Left hindlimb (tissue), 1 donor: ENCODE data around the gene NT5DC4.

ENCODE experiments used
- DNase-seq: peaks from one replicate; pipeline ENCODE4 v3.0.0-alpha.2; 2018

NT5DC4 gene

DNA sequence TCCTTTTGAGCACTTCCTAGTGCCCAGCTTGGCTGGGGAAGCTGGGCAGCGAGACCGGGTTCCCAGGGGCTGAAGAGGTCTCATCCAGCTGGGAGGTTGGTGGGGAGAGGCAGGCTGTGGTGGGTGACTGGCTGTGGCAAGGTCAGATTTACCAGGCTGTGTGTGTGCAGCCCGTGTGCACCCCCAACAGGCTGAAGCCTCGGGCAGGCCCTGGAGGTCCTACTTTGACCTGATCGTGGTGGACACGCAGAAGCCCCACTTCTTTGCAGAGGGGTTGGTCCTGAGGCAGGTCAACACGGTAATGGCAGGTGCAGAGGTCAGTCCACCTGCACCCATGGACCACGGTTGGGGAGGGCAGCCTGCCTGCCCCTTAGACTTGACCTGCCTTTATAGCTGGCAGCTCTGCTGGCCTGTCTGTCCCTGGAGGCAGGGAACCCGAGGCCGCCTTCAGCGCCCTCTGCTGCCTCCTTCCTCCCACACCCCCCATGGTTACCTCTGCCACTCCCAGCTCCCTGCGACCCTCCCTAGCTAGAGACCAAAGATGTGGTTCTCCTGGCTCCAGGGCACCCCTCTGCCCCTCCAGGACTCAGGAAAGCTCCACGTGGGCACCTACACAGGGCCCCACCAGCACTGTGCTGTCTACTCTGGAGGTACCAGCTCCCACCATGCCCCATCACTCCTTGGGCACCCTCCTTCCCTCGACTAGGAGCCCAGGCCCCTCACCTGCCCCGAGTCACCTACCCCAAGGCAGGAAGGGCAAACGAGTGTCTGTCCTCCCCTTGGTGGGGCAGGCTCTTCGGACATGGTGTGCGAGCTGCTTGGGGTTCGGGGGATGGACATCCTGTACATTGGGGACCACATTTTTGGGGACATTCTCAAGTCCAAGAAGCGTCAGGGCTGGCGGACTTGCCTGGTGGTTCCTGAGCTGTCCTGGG is 4.0 kb downstream of the NT5DC4 start:
- no peak for DNase-seq

DNA sequence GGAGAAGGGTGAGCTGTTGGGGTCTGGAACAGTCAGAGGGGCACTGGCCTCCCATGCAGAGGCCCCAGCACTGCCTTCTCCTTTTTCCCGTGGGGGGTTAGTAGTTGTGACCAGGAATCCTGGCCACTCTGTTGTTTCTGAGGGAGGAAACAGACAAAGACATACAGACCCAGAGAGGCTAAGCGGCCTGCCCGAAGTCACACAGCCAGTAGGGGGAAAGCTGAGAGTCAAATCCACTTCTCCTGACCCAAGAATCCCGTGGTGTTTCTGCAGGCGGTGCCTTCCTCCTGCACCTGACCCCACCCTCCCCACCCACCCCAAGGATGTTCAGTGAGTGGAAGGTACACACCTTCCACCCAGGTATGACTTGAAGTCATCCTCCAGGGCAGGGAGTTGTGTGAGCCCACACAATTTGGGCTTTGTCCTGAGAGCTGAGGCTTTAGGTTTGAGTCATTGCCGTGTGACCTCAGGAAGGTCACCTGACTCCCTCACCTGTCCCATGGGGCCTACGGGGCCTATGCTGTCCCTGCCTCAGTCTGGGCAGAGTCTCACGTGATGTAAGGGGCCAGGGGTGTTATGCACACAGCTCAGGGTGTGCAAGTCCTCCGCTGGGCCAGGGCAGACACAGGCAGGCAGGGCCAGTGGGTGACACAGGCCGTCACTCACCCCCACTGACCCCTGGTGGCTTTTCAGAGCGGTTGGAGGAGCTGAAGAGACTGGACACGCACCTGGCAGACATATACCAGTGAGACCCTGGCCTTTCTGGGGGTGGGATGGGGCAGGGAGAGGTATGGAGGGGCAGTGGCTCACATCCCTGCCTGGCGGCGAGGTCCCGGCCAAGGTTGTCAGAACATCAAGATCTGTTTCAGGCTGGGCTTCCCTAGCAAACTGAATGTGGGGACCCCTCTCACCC is 5.0 kb downstream of the NT5DC4 start:
- no peak for DNase-seq

DNA sequence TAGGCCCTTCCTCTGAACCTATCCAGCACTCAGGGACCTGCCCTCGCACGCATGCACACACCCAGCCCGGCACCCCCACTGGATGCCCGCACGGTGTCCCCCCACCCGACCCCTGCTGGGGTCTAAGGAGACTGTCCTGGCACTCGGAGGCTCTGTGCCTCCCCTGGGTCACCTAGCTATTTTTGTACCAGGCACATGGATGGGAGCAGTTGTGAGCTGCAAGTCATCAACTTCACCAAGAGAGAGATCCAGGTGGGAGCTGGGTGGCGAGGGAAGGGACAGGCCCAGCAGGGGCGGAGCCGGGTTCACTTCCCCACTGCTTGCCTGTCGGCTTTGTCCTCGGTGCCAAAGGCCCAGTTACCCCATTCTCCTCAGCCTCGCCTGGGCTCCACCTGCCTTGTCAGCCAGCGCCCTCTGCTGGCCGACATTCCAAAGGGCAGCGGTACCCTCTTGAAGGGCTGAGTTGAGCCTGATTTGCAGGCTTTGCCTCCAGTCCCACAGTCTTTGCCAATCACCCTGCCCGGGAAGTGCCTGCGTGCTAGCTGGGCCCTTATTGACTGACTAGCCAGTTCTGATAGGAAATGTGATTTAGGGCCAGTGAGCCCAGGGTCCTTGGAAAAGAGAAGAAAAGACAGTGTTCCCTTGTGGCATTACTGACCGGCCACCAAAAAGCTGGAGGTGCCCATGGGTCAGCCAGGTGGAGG is 5.8 kb downstream of the NT5DC4 start:
- peak; percentile 86 for DNase-seq

GRCh38 chr2:112727276-112728028 is 6.6 kb downstream of the NT5DC4 start:
- no peak for DNase-seq

- DNase-seq: no peak
These were observed 7.2 kb downstream of the NT5DC4 start for GRCh38 chr2:112728029-112728362.

GRCh38 chr2:112728378-112729175 is 7.8 kb downstream of the NT5DC4 start:
- no peak for DNase-seq

GRCh38 chr2:112730216-112730615 is 9.4 kb downstream of the NT5DC4 start:
- DNase-seq: no peak

DNA sequence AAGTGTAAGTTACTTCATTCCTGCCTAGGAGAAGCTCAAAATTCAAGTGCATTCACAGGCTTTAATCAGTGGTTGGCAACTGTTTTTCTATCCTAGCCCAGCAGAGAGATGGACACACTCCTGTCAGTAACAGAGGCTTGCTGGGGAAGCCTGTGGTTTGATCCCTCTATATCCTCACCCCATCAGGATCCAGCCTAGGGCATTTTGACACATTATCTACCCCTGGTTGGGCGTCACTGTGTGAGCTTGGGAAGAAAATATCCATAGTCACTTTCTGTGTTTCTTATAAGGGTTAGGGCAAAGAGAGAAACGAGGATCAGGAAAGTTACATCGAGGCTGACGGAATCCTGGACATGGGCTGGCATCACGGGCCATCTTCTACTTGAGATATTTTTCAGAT is 10.0 kb downstream of the NT5DC4 start:
- DNase-seq: no peak

GRCh38 chr2:112731479-112731878 is 10.7 kb downstream of the NT5DC4 start:
- no peak for DNase-seq

GRCh38 chr2:112733456-112733855 is 12.6 kb downstream of the NT5DC4 start:
- no peak for DNase-seq

GRCh38 chr2:112733871-112734270 is 13.1 kb downstream of the NT5DC4 start:
- DNase-seq: no peak

DNA sequence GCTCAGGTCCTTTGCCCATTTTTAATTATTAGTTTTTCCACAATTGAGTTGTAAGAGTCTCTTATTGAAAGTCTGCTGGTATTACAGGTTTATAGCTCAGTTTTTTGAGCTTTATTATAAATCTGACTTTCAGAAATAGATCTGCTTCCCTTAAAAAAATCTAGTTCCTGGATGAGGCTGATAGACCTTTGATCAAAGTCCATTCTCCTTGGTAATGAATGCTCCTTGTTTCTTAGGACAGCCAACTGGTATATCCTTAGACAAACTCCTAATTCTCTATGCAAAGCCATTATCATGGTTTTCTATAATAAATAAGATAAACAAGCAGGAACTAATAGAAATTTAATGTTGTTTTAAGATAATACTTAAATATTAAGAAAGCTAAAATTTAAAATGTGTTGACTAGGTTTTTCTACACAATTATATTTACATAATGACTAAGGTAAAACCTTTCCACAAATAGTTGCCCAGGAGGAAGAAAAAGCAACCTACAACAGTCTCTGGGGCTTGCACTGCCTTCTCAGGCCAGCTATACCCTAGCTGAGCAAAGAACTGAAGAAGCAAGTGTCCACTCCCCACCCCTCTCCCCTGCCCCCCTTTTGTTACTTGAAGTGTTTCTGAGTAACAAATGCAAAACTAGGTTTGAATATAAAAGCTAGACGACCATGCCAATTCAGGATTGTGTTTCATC is 16.9 kb downstream of the NT5DC4 start:
- no peak for DNase-seq

GRCh38 chr2:112740527-112740926 is 19.7 kb downstream of the NT5DC4 start:
- DNase-seq: no peak

- DNase-seq: peak; percentile 73
These were observed 29.1 kb downstream of the NT5DC4 start for GRCh38 chr2:112749755-112750559.

GRCh38 chr2:112750560-112750843 is 29.7 kb downstream of the NT5DC4 start:
- no peak for DNase-seq

GRCh38 chr2:112751451-112752197 is 30.8 kb downstream of the NT5DC4 start:
- no peak for DNase-seq

DNA sequence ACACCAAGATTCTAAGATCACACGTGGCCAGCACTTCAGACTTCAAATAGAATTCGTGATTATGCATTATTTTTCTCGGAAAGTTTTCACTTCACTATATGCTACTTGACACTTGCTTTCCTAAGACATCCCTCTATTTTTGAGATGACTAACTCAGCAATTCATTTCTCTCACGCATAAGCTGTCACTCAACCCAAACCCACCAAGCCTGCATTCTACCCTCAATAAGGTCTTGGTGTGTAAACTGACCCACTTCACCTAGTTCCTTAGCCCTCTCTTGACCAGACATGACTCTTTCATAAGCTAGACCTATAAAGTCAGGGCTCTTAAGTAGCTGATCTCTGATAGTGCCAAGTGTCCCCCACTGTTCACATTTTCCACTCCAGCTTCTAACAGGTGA is 31.8 kb downstream of the NT5DC4 start:
- DNase-seq: no peak

GRCh38 chr2:112754564-112754963 is 33.7 kb downstream of the NT5DC4 start:
- no peak for DNase-seq

GRCh38 chr2:112755444-112755843 is 34.6 kb downstream of the NT5DC4 start:
- no peak for DNase-seq

DNA sequence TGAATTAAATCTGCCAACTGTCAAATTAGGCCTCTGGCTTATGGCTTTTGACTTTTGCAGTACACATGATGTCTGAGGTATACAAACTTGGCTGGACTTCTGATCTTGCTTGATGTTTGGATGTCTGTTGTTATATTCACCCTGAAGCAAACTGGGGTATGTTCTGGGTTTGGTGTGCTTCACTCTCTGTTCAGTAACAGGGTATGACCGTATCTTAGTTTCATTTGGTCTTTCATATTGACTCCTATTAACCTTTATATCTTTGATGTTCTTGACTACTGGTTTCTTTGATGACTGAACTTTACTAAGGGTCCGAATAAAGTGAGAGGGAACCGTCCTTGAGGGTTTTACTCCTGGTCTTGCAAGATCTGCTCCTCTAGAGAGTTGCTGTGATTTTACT is 35.4 kb downstream of the NT5DC4 start:
- no peak for DNase-seq
